ENCODE data around the gene TSFM. TPM values are rescaled to one million over a fixed set of nuclear protein-coding genes. Genes with fewer than 3 reads are reported as not detected.
A peak's percentile ranks its signal among the peaks of the same experiment; 100 is the strongest.

The TSFM gene
- total RNA-seq, 1 donor from 2014 or later: 53.7 TPM

GRCh38 chr12:57751432-57751787 is 31.2 kb upstream of the TSFM start:
- H3K9me3 ChIP-seq (replicated peaks): no peaks in the 10 kb centered on the region
- H3K4me1 ChIP-seq: peaks cover 49% of the 10 kb centered on the region
- intact Hi-C loops (cut with micrococcal nuclease): no loop called here
- H3K27me3 ChIP-seq (ENCODE audit: low read depth): no peaks in the 10 kb centered on the region
- H3K36me3 ChIP-seq: peaks cover 47% of the 10 kb centered on the region
- H3K4me3 ChIP-seq: peak overlapping the region; percentile 81
- DNase-seq: no peak
- no peak for TF ChIP-seq CTCF (IDR thresholded peaks at IDR 0.05; ENCODE audit: borderline replicate concordance)
- peak overlapping the region; percentile 92 for H3K27ac ChIP-seq (replicated peaks)

GRCh38 chr12:57751788-57752667 is 30.6 kb upstream of the TSFM start, which contains the start of gene CDK4:
Gene CDK4 (minus strand): TSS chr12:57752310. CDS start chr12:57751717, 593 bp downstream.
- Histone ChIP-seq H3K4me1 (peaks cover 53% of the 10 kb centered on the region), H3K27me3 (ENCODE audit: low read depth) (no peaks in the 10 kb centered on the region), H3K36me3 (peaks cover 40% of the 10 kb centered on the region), H3K4me3 (peak within 1 kb of the TSS; percentile 81), H3K9me3 (replicated peaks) (no peaks in the 10 kb centered on the region), H3K27ac (replicated peaks) (peak within 1 kb of the TSS; percentile 92)
- peak; percentile 99 for DNase-seq
- TF ChIP-seq CTCF (IDR thresholded peaks at IDR 0.05; ENCODE audit: borderline replicate concordance): no peak
- intact Hi-C loops (cut with micrococcal nuclease): no loop called here

- Histone ChIP-seq H3K36me3 (peaks cover 37% of the 10 kb centered on the region), H3K4me1 (peaks cover 53% of the 10 kb centered on the region), H3K27me3 (ENCODE audit: low read depth) (no peaks in the 10 kb centered on the region), H3K27ac (replicated peaks) (peak overlapping the region; percentile 92), H3K9me3 (replicated peaks) (no peaks in the 10 kb centered on the region), H3K4me3 (peak overlapping the region; percentile 81)
- TF ChIP-seq CTCF (IDR thresholded peaks at IDR 0.05; ENCODE audit: borderline replicate concordance): no peak
- intact Hi-C loops (cut with micrococcal nuclease): no loop called here
- no peak for DNase-seq
Measured at GRCh38 chr12:57752668-57753000, 30.0 kb upstream of the TSFM start.

GRCh38 chr12:57753756-57754337 is 28.7 kb upstream of the TSFM start:
- no peak for DNase-seq
- TF ChIP-seq CTCF (IDR thresholded peaks at IDR 0.05; ENCODE audit: borderline replicate concordance): no peak
- Histone ChIP-seq H3K27ac (replicated peaks) (peak overlapping the region; percentile 22), H3K4me1 (peaks cover 53% of the 10 kb centered on the region), H3K4me3 (no peak overlapping the region), H3K9me3 (replicated peaks) (no peaks in the 10 kb centered on the region), H3K36me3 (peaks cover 37% of the 10 kb centered on the region), H3K27me3 (ENCODE audit: low read depth) (no peaks in the 10 kb centered on the region)
- intact Hi-C loops (cut with micrococcal nuclease): no loop called here

GRCh38 chr12:57754411-57755193 is 28.0 kb upstream of the TSFM start, which contains the start of gene MARCHF9:
Gene MARCHF9 (plus strand): TSS chr12:57755103. CDS start chr12:57755529, 426 bp downstream.
- H3K4me1 ChIP-seq: peaks cover 53% of the 10 kb centered on the region
- no peaks in the 10 kb centered on the region for H3K9me3 ChIP-seq (replicated peaks)
- H3K4me3 ChIP-seq: peak within 1 kb of the TSS; percentile 82
- H3K36me3 ChIP-seq: peaks cover 34% of the 10 kb centered on the region
- TF ChIP-seq CTCF (IDR thresholded peaks at IDR 0.05; ENCODE audit: borderline replicate concordance): no peak
- H3K27ac ChIP-seq (replicated peaks): peak within 1 kb of the TSS; percentile 71
- DNase-seq: peak; percentile 59
- no peaks in the 10 kb centered on the region for H3K27me3 ChIP-seq (ENCODE audit: low read depth)
- intact Hi-C loops (cut with micrococcal nuclease): no loop called here
